MG63 (cell line): ENCODE results near the gene MMS19. TPM values are rescaled to one million over a fixed set of nuclear protein-coding genes. Genes with fewer than 3 reads are reported as not detected.
"Not testable (repeated sequence)": the region's sequence is repeated elsewhere in the genome, so short reads cannot be mapped to it uniquely, and the experiment has no call there.

Experiments
- DNase-seq: peaks from one replicate; pipeline ENCODE4 v3.0.0-alpha.2; 2020
- H3K27me3 ChIP-seq: fragments of 250-450 bp; sonication (Bioruptor Pico); 2 replicates; pipeline ENCODE4 v1.5.1; 2020; ENCODE audit warnings: mild to moderate bottlenecking, moderate library complexity
- H3K36me3 ChIP-seq: fragments of 250-450 bp; sonication (Bioruptor Pico); 2 replicates; pipeline ENCODE4 v1.5.1; 2020; ENCODE audit warnings: mild to moderate bottlenecking, moderate library complexity
- H3K4me3 ChIP-seq: fragments of 250-450 bp; sonication (Bioruptor Pico); 2 replicates; pipeline ENCODE4 v1.5.1; 2020; ENCODE audit warnings: mild to moderate bottlenecking, moderate library complexity
- H3K9me3 ChIP-seq: fragments of 250-450 bp; sonication (Bioruptor Pico); 2 replicates; pipeline ENCODE4 v1.5.1; 2020; ENCODE audit warnings: mild to moderate bottlenecking, moderate library complexity
- total RNA-seq: library from RNA; depleted of rRNA; stranded (reverse); fragments of >200 nt; shearing (Covaris generic); gene quantifications from 2 replicates; pipeline ENCODE4 v1.2.3, GENCODE V29; 2014; ENCODE audit warnings: low replicate concordance

MMS19 gene
- total RNA-seq, 1 experiment from 2014 or later: 44.3 TPM

GRCh38 chr10:97531401-97531986 lies 33.3 kb upstream of the MMS19 start:
- Histone ChIP-seq H3K27me3 (no peaks in the 10 kb centered on the region), H3K9me3 (no peaks in the 10 kb centered on the region), H3K4me3 (no peak overlapping the region), H3K36me3 (no peaks in the 10 kb centered on the region)
- peak; percentile 23 for DNase-seq

GRCh38 chr10:97529685-97530465 lies 31.7 kb upstream of the MMS19 start:
- H3K9me3 ChIP-seq: no peaks in the 10 kb centered on the region
- no peaks in the 10 kb centered on the region for H3K27me3 ChIP-seq
- no peak overlapping the region for H3K4me3 ChIP-seq
- H3K36me3 ChIP-seq: no peaks in the 10 kb centered on the region
- no peak for DNase-seq

GRCh38 chr10:97528876-97529275 lies 30.7 kb upstream of the MMS19 start:
- not testable (repeated sequence) for H3K27me3 ChIP-seq, H3K36me3 ChIP-seq, H3K4me3 ChIP-seq, H3K9me3 ChIP-seq, DNase-seq

GRCh38 chr10:97525683-97526110 lies 27.5 kb upstream of the MMS19 start:
- Histone ChIP-seq H3K9me3 (no peaks in the 10 kb centered on the region), H3K36me3 (no peaks in the 10 kb centered on the region), H3K27me3 (no peaks in the 10 kb centered on the region), H3K4me3 (no peak overlapping the region)
- DNase-seq: no peak

- Histone ChIP-seq H3K4me3 (no peak overlapping the region), H3K36me3 (no peaks in the 10 kb centered on the region), H3K27me3 (no peaks in the 10 kb centered on the region), H3K9me3 (no peaks in the 10 kb centered on the region)
- no peak for DNase-seq
These were observed 26.9 kb upstream of the MMS19 start for GRCh38 chr10:97525086-97525485.

GRCh38 chr10:97522937-97523336 lies 24.7 kb upstream of the MMS19 start:
- Histone ChIP-seq H3K4me3 (no peak overlapping the region), H3K27me3 (no peaks in the 10 kb centered on the region), H3K36me3 (no peaks in the 10 kb centered on the region), H3K9me3 (no peaks in the 10 kb centered on the region)
- DNase-seq: no peak

GRCh38 chr10:97522071-97522470 lies 23.8 kb upstream of the MMS19 start:
- DNase-seq: peak; percentile 25
- Histone ChIP-seq H3K9me3 (no peaks in the 10 kb centered on the region), H3K4me3 (no peak overlapping the region), H3K36me3 (no peaks in the 10 kb centered on the region), H3K27me3 (no peaks in the 10 kb centered on the region)

- H3K4me3 ChIP-seq: no peak overlapping the region
- no peaks in the 10 kb centered on the region for H3K27me3 ChIP-seq
- no peak for DNase-seq
- H3K36me3 ChIP-seq: no peaks in the 10 kb centered on the region
- no peaks in the 10 kb centered on the region for H3K9me3 ChIP-seq
These were observed 22.9 kb upstream of the MMS19 start for GRCh38 chr10:97520978-97521761.

- Histone ChIP-seq H3K4me3 (no peak overlapping the region), H3K9me3 (no peaks in the 10 kb centered on the region), H3K36me3 (no peaks in the 10 kb centered on the region), H3K27me3 (no peaks in the 10 kb centered on the region)
- DNase-seq: no peak
These were observed 22.3 kb upstream of the MMS19 start for GRCh38 chr10:97520520-97520919.

- Histone ChIP-seq H3K36me3 (no peaks in the 10 kb centered on the region), H3K9me3 (no peaks in the 10 kb centered on the region), H3K27me3 (no peaks in the 10 kb centered on the region), H3K4me3 (no peak overlapping the region)
- no peak for DNase-seq
These were observed 21.1 kb upstream of the MMS19 start for GRCh38 chr10:97519342-97519741.

GRCh38 chr10:97518301-97519043 lies 20.2 kb upstream of the MMS19 start:
- Histone ChIP-seq H3K27me3 (no peaks in the 10 kb centered on the region), H3K36me3 (no peaks in the 10 kb centered on the region), H3K9me3 (no peaks in the 10 kb centered on the region), H3K4me3 (no peak overlapping the region)
- DNase-seq: no peak

- Histone ChIP-seq H3K9me3 (no peaks in the 10 kb centered on the region), H3K4me3 (no peak overlapping the region), H3K27me3 (no peaks in the 10 kb centered on the region), H3K36me3 (no peaks in the 10 kb centered on the region)
- DNase-seq: no peak
These were observed 19.6 kb upstream of the MMS19 start for GRCh38 chr10:97517778-97518300.

GRCh38 chr10:97517096-97517750 lies 19.0 kb upstream of the MMS19 start:
- Histone ChIP-seq H3K9me3 (no peaks in the 10 kb centered on the region), H3K27me3 (no peaks in the 10 kb centered on the region), H3K4me3 (no peak overlapping the region)

GRCh38 chr10:97515271-97515978 lies 17.2 kb upstream of the MMS19 start:
- Histone ChIP-seq H3K27me3 (no peaks in the 10 kb centered on the region), H3K36me3 (no peaks in the 10 kb centered on the region), H3K4me3 (no peak overlapping the region), H3K9me3 (no peaks in the 10 kb centered on the region)
- DNase-seq: no peak

More at GRCh38 chr10:97517096-97517750, 19.0 kb upstream of the MMS19 start:
- H3K36me3 ChIP-seq: no peaks in the 10 kb centered on the region
- DNase-seq: no peak

GRCh38 chr10:97514344-97514743 lies 16.1 kb upstream of the MMS19 start:
- Histone ChIP-seq H3K9me3 (no peaks in the 10 kb centered on the region), H3K4me3 (no peak overlapping the region), H3K27me3 (no peaks in the 10 kb centered on the region), H3K36me3 (no peaks in the 10 kb centered on the region)
- no peak for DNase-seq

- Histone ChIP-seq H3K4me3 (no peak overlapping the region), H3K27me3 (no peaks in the 10 kb centered on the region), H3K9me3 (no peaks in the 10 kb centered on the region), H3K36me3 (no peaks in the 10 kb centered on the region)
- no peak for DNase-seq
These were observed 14.8 kb upstream of the MMS19 start for GRCh38 chr10:97512993-97513392.
